GM21447 (cell line): Measurements from ENCODE around the gene GARIN5A.
"Not testable (repeated sequence)": the region's sequence is repeated elsewhere in the genome, so short reads cannot be mapped to it uniquely, and the experiment has no call there.

ENCODE experiments used
- ATAC-seq: cut with Tn5 transposase; IDR thresholded peaks from one replicate; pipeline ENCODE4 v1.9.1; 2021; ENCODE audit not compliant: unreplicated experiment

Gene GARIN5A

DNA sequence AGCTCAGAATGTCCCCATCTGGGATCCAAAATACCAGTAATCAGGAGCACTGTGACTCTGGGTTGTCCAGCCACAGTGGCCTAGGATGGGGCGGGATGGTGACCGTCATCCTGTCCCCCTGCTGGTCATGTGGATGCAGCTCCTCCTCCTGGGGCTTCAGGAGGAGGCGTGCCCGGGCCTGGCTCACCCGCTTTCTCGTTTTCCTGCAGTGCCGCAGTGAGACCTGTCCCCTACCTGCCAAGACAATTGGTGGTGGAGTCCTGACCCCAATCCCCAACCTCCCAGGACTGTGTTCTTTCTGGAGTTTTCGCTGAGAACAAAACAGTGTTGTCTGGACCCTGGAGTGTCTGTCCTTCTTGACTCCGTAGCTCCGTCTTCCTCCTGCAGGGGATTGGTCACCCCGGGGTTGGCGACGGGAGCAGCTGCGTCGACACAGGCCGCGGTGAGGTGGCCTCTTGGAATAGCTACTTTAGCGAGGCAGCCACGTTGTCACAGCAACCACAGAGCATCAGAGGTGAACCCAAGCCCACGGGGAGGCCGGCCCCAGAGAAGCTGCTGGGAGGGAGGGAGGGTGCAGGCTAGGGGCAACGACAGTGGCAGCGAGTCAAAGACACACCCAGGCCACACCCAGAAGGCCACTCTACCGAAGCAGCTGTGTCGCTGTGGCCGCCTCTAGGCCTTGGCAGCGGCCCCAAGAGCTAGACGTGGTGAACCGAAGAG lies 10.5 kb downstream of the GARIN5A start:
- no peak for ATAC-seq

DNA sequence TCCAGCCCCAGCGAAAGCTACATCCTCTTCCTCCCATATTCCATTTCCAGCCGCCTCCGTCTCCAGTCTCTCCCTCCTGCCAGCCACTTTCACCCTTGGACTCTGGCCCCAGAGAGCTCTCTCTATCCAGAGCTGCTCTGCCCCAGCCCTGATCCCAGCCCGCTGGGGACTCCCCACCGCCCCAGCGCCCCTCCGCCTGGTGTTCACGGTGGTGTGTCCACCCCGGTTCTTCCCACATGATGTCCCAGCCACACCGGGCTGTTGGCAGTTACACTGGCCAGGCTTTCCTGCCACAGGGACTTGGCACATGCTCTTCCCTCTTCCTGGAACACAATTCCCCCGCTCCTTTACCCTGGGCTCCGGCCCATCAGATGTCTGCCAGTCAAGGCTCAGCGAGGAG lies 11.6 kb downstream of the GARIN5A start:
- no peak for ATAC-seq

- ATAC-seq = no peak
These were observed 12.3 kb downstream of the GARIN5A start for GRCh38 chr19:50464348-50464747.

- ATAC-seq = no peak
These were observed 13.7 kb downstream of the GARIN5A start for GRCh38 chr19:50462970-50463369.

DNA sequence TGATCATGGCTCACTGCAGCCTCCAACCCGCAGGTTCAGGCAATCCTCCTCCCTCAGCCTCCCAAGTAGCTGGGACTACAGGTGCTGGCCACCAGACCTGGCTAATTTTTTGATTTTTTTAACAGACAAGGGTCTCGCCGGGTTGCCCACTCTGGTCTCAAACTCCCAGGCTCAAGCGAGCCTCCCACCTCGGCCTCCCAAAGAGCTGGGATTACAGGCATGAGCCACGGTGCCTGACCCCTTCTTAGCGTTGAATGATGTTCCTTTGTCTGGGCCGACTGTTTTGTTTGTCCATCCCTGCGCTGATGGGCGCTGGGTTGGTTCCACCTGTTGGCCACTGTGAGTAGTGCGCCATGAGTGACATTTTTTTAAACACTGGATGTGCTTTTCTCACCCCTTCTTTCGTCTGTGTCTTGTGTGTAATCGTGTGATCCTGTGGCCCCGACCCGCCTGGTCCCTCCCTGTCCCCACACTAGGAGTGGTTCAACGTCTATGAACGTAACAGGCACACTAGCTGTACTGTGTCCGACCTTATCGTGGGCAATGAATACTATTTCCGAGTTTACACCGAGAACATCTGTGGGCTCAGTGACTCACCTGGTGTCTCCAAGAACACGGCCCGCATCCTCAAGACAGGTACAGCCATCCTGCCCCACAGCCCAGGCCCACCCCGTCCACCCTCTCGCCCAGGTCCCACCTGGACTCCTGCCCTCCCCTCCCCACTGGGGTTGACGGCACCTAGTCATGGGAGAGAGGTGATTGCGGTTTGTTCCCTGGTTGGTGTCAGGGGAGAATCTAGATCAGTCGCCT lies 15.4 kb downstream of the GARIN5A start:
- ATAC-seq = peak; percentile 49

DNA sequence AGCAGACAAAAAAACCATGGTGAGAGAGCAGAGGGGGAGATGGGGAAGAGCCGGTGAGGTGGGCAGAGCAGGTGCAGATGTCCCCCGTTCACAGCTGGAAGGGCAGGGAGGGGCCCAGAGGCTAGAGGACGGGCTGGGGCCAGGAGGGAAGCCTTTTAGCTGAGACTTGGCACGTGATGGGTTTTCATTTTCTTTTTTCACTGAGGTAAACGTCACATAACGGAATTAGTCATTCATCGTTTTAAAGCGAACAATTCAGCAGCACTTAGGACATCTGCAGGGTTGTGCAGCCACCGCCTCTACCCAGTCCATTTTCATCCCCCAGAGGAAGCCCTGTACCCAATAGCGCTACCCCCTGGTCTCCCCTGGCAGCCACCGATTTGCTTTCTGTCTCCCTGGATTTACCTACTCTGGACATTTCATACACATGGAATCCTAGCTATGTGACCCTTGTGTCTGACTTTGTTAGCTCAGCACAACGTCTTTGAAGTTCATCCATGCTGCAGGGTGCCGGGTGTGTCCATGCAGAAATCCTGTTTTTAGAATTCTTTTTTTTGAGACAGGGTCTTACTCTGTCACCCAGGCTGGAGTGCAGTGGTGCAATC lies 16.4 kb downstream of the GARIN5A start:
- ATAC-seq = peak; percentile 54

DNA sequence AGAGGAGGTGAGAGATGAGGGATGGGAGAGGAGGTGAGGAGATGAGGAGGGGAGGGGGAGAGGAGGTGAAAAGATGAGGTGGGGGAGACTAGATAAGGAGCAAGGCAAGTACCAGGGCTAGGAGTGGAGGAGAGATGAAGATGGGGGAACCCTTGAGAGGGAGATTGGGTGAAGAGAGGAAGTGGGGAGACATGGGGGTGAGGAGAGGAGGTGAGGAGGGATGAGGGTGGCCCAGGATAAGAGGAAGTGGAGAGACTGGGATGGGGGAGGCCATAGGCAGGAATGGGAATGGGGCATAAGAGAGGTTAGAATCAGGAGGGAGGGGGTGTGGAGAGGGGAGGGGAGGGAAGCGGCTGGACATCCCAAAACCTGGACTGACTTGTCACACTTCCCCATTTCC lies 17.0 kb downstream of the GARIN5A start:
- ATAC-seq = no peak

DNA sequence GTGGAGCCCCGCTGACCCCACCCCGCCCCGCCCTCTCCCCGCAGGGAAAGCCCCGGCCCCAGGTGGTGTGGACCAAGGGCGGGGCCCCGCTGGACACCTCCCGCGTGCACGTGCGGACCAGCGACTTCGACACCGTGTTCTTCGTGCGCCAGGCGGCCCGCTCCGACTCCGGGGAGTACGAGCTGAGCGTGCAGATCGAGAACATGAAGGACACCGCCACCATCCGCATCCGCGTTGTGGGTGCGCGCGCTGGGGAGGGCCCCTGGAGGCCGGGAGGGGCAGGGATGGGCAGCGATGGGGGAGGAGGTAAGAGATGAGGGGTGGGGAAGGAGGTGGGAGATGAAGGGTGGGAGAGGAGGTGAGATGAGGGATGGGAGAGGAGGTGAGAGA lies 17.6 kb downstream of the GARIN5A start:
- no peak for ATAC-seq

DNA sequence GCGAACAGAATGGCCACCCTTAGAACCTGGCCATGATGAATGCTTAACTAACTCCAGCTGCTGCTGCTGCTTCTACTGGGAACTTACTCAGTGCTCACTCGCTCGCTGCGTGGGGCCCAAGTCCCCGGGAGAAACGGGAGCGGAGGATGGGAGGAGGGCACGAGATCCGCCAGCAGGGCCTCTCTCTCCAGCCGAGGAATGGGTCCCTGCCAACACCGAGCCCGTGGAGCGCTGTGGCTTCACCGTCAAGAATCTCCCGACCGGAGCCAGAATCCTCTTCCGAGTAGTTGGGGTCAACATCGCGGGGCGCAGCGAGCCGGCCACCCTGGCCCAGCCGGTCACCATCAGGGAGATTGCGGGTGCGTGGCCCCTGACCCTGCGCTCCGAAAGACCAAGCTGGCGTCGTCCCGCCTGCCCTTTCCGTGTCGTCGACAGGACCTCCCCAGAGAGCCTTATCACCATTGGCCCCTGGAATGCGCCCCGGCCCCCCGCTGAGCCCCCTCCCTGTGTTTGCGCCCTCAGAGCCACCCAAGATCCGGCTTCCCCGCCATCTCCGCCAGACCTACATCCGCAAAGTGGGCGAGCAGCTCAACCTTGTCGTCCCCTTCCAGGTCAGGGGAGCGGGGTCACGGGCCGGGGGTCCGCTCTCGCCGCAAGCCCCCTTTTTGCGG lies 18.1 kb downstream of the GARIN5A start:
- no peak for ATAC-seq

DNA sequence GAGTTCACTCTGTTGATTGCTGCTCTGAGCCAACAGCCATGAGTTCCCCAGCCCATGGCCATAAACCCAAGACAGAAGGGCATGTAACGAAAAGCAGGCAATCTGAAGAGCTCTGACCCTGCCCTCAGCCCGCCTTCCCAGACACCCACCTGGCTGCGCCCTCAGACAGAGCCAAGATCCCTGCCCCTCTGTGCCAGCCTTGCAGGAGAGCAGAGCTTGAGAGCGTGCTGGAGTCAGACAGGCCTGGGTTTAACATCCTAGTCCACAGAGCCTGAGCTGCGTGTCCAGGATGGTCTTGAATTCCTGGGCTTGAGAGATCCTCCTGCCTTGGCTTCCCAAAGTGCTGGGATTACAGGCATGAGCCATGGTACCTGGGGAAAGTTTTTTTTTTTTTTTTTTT lies 19.3 kb downstream of the GARIN5A start:
- no peak for ATAC-seq

DNA sequence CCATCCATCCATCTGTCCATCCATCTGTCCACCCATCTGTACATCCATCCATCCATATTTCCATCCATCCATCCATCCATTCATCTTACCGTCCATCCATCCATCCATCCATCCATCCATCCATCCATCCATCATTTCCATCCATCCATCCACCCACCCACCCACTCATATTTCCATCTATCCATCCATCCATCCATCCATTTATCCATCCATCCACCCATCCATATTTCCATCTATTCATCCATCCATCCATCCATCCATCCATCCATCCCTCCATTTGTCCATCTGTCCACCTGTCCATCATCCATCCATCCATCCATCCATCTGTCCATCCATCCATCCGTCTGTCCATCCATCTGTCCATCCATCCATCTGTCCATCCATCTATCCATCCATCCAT lies 20.7 kb downstream of the GARIN5A start:
- no peak for ATAC-seq

- no peak for ATAC-seq
These were observed 23.4 kb downstream of the GARIN5A start for GRCh38 chr19:50453243-50453642.

DNA sequence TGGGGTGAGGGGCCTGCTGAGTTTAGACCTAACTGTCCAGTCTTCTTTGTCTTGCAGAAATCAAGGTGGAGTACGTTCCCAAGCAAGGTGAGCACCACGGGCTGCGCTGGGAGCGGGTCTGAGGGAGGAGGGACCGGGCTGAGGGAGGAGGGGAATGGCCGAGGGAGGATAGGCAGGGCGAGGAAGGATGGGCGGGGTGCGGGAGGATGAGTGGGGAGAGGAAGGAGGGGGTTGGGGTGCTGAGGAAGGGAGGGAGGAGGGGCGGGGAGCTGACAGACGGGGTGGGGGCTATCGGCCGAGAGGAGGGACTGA lies 25.5 kb downstream of the GARIN5A start:
- no peak for ATAC-seq

DNA sequence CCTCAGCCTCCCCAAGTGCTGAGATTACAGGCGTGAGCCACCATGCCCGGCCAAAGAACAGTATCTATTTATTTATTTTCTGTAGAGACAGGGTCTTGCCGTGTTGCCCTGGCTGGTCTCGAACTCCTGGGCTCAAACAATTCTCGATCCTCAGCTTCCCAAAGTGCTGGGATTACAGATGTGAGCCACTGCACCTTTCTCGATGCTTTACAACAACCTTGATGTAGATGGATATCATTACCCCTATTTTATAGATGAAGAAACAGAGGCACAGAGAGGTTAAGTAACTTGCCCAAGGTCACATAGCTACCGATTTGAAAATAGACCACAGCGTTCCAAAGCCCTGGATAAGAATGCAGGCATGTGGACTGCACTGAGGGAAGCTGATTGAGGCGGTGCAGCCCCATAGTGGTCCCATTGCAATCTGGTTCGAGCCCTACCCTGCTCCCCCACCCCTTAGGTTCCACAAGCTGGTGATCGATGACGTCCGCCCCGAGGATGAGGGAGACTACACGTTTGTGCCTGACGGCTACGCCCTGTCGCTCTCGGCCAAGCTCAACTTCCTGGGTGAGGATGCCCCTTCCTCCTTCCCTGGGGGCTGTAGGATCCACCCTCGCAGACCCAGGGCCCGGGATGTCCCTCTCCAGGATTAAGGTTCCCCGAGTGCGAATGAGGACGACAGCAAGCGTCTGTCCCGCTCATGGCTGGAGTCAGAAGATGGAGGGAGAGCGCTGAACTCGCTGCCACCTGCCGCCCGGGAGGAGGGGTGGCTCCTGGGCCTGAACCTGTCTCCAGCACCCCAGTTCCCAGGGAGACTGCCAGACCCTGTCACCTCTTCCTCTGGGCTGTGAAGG lies 26.1 kb downstream of the GARIN5A start:
- ATAC-seq = no peak

GRCh38 chr19:50449236-50449899 lies 27.3 kb downstream of the GARIN5A start:
- ATAC-seq = no peak

DNA sequence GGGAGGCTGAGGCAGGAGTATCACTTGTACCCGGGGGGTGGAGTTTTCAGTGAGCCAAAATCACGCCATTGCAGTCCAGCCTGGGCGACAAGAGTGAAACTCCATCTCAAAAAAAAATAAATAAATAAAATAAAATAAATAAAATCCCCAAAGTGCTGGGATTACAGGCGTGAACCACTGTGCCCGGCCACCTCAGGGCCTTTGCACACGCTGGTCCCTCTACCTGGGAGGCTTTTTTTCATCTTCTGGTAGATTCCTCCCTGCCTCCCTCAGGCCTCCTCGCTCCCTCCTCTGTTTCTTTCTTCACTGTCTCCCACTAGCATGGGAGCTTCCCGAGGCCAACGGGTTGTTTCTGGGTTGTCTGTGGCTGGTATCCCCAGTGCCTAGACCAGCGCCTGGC lies 28.9 kb downstream of the GARIN5A start:
- no peak for ATAC-seq

- no peak for ATAC-seq
These were observed 29.6 kb downstream of the GARIN5A start for GRCh38 chr19:50447053-50447452.

- no peak for ATAC-seq
These were observed 32.6 kb downstream of the GARIN5A start for GRCh38 chr19:50444059-50444458.

DNA sequence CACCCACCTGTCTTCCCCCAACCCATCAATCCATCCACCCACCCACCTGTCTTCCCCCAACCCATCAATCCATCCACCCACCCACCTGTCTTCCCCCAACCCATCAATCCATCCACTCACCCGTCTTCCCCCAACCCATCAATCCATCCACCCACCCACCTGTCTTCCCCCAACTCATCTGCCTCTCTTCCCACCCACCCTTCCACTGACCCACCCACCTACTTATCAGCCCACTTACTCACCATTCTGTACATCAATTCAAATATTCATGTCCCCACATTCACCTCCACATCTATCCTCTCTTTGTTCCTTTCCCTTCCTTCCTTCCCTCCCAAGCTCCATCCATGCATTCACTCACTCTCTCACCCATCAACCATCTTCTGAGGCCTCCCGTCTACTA lies 37.5 kb downstream of the GARIN5A start:
- not testable (repeated sequence) for ATAC-seq

DNA sequence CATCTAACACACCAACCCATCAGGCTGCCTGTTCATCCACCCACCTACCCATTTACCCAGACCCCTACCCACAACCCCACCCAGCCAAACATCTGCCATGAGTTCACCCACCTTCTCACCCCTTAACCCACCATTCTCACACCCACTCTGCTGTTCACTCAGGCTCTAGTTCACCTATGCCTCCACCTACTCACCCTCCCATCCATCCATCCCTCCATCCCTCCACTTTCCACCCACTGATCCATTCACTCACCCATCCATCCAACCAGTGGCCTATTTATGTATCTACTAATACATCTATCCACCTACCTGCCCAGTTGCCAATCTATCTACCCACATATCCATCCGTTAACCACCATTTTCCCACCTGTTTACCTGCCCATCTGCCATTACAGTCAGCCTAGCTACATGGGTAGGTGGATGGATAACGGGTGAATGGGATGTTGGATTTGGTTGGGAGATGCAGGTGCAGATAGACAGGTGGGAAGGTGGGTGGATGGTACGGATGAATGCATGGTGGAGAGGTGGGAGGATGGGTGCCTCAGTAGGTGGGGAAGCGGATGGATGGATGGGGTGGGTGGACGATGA lies 38.7 kb downstream of the GARIN5A start:
- no peak for ATAC-seq
